NCI-H187 treated with DMSO at 0.1 percent for 48 hours (cell line): ENCODE data around the gene BMP3.

Source experiments
- DNase-seq: peaks from one replicate; lab custom pipeline; 2025; lab: John Stamatoyannopoulos, UW

BMP3 gene

GRCh38 chr4:81106150-81106549 lies 75.6 kb downstream of the BMP3 start:
- no peak for DNase-seq
